SK-N-SH treated with all-trans-retinoic acid at 6 μM for 48 hours (cell line): ENCODE measurements around the gene CDHR5.

Source experiments
- ARNTL ChIP-seq: fragments of 450-650 bp; formaldehyde crosslinking; IDR thresholded peaks from 2 replicates; pipeline ENCODE4 v1.5.0; 2020; ENCODE audit warnings: low read depth, mild to moderate bottlenecking, moderate library complexity, borderline replicate concordance
- CREB5 ChIP-seq: fragments of 250-450 bp; sonication (Bioruptor Pico); IDR thresholded peaks from 2 replicates; pipeline ENCODE4 v1.5.1; 2020; ENCODE audit warnings: low read depth, mild to moderate bottlenecking, moderate library complexity
- CSDC2 ChIP-seq: fragments of 250-450 bp; sonication (Bioruptor Pico); IDR thresholded peaks from 2 replicates; pipeline ENCODE4 v1.5.0; 2020; ENCODE audit warnings: mild to moderate bottlenecking, moderate library complexity
- GLIS3 ChIP-seq: fragments of 250-450 bp; sonication (Bioruptor Pico); IDR thresholded peaks from 2 replicates; pipeline ENCODE4 v1.5.0; 2020; ENCODE audit warnings: mild to moderate bottlenecking, moderate library complexity
- ISL1 ChIP-seq: fragments of 250-450 bp; sonication (Bioruptor Pico); IDR thresholded peaks from 2 replicates; pipeline ENCODE4 v2.1.2; 2022; ENCODE audit warnings: mild to moderate bottlenecking, moderate library complexity
- SNAI2 ChIP-seq: fragments of 250-450 bp; sonication (Bioruptor Pico); IDR thresholded peaks from 2 replicates; pipeline ENCODE4 v1.5.0; 2020; ENCODE audit warnings: mild to moderate bottlenecking, moderate library complexity
- TSHZ2 ChIP-seq: fragments of 250-450 bp; sonication (Bioruptor Pico); IDR thresholded peaks from 2 replicates; pipeline ENCODE4 v1.5.0; 2020; ENCODE audit warnings: mild to moderate bottlenecking, moderate library complexity
- ZFP3 ChIP-seq: fragments of 250-450 bp; sonication (Bioruptor Pico); IDR thresholded peaks from 2 replicates; pipeline ENCODE4 v1.5.0; 2020; ENCODE audit warnings: mild to moderate bottlenecking, moderate library complexity
- ZFP30 ChIP-seq: fragments of 450-650 bp; formaldehyde crosslinking; IDR thresholded peaks from 2 replicates; pipeline ENCODE4 v1.5.0; 2022; ENCODE audit warnings: mild to moderate bottlenecking, moderate library complexity
- ZNF70 ChIP-seq: fragments of 450-650 bp; formaldehyde crosslinking; IDR thresholded peaks from 2 replicates; pipeline ENCODE4 v1.5.0; 2020; ENCODE audit warnings: mild to moderate bottlenecking, moderate library complexity
- ZNF8 ChIP-seq: fragments of 450-650 bp; formaldehyde crosslinking; IDR thresholded peaks from 2 replicates; pipeline ENCODE4 v1.5.0; 2020; ENCODE audit warnings: mild to moderate bottlenecking, moderate library complexity
- TF ChIP-seq, protein P1 (sequence below): fragments of 250-450 bp; sonication (Bioruptor Pico); IDR thresholded peaks from 2 replicates; pipeline ENCODE4 v1.8.0; 2020; ENCODE audit warnings: mild to moderate bottlenecking, moderate library complexity, borderline replicate concordance

GRCh38 chr11:673866-674265 is 49.1 kb upstream of the CDHR5 start:
- TF ChIP-seq ARNTL (CRISPR knock-in tag) = no peak
- no peak for TF ChIP-seq CREB5
- TF ChIP-seq ZNF8 (CRISPR knock-in tag) = no peak
- TF ChIP-seq ZFP3 (CRISPR knock-in tag) = no peak
- no peak for TF ChIP-seq TSHZ2
- no peak for TF ChIP-seq CSDC2
- TF ChIP-seq ZNF70 (CRISPR knock-in tag) = no peak
- TF ChIP-seq ISL1 (CRISPR knock-in tag) = no peak
- TF ChIP-seq ZFP30 = no peak
- no peak for TF ChIP-seq SNAI2 (CRISPR knock-in tag)
- TF ChIP-seq GLIS3 (CRISPR knock-in tag) = no peak
- TF ChIP-seq, protein P1, sequence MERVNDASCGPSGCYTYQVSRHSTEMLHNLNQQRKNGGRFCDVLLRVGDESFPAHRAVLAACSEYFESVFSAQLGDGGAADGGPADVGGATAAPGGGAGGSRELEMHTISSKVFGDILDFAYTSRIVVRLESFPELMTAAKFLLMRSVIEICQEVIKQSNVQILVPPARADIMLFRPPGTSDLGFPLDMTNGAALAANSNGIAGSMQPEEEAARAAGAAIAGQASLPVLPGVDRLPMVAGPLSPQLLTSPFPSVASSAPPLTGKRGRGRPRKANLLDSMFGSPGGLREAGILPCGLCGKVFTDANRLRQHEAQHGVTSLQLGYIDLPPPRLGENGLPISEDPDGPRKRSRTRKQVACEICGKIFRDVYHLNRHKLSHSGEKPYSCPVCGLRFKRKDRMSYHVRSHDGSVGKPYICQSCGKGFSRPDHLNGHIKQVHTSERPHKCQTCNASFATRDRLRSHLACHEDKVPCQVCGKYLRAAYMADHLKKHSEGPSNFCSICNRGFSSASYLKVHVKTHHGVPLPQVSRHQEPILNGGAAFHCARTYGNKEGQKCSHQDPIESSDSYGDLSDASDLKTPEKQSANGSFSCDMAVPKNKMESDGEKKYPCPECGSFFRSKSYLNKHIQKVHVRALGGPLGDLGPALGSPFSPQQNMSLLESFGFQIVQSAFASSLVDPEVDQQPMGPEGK (CRISPR knock-in tag) = no peak
